HepG2 (cell line): Measurements from ENCODE around the gene CTNNAL1. TPM values are rescaled to one million over a fixed set of nuclear protein-coding genes. Genes with fewer than 3 reads are reported as not detected.

Experiments used
- ATAC-seq: fragments of 200-7000 bp; cut with Tn5 transposase; 3 replicates; pipeline ENCODE4 v1.9.1; 2020; ENCODE audit warnings: mild to moderate bottlenecking, moderate library complexity
- BruUV-seq: library from RNA; stranded (reverse); fragments of 400-500 nt; replicated peaks from 2 replicates; lab custom pipeline; 2021; lab: Mats Ljungman, UMichigan
- CTCF ChIA-PET: fragments of 300-600 bp; formaldehyde crosslinking; extraction: SDS; loops from one replicate; lab custom pipeline; 2021; ENCODE audit warnings: low total read pairs, inconsistent platforms, low intra/inter-chr PET ratio; lab: Yijun Ruan, JAX
- POLR2A ChIA-PET: fragments of 350-600 bp; sonication (Branson Sonifier 250); formaldehyde crosslinking; loops from one replicate; lab custom pipeline; 2020; ENCODE audit warnings: antibody characterized with exemption, inconsistent platforms; lab: Yijun Ruan, JAX
- DNase-seq: peaks from one replicate; pipeline ENCODE4 v3.0.0-alpha.2; 2015; ENCODE audit warnings: low spot score
- FAIRE-seq: peaks from 3 replicates; lab custom pipeline; 2011; peaks lifted over from hg19 to GRCh38; lab: Jason Lieb, UNC
- H2AFZ ChIP-seq: one replicate; pipeline ENCODE4 v1.6.1; 2011; ENCODE audit warnings: low read length, inconsistent platforms
- H3K27ac ChIP-seq: fragments of 300-600 bp; 3 replicates; pipeline ENCODE4 v1.8.0; 2011; ENCODE audit warnings: mixed run types, mild to moderate bottlenecking, mixed read lengths, low read length, inconsistent platforms; ENCODE audit not compliant: insufficient read depth; ENCODE audit errors: extremely low read length
- H3K27me3 ChIP-seq, 2 experiments: fragments of 200-600 bp in 1 of 2; 2 replicates in 1 of 2; 3 replicates in 1 of 2; pipeline versions ENCODE4 v1.6.0 to v1.8.0; 2011; ENCODE audit warnings: low read length in 2 of 2, mild to moderate bottlenecking in 2 of 2, moderate library complexity in 2 of 2, inconsistent platforms in 1 of 2; ENCODE audit not compliant: insufficient read depth in 2 of 2, control insufficient read depth in 1 of 2
- H3K36me3 ChIP-seq, 2 experiments: fragments of 200-600 bp in 1 of 2; replicated peaks in 1 of 2; 2 replicates in 1 of 2; 3 replicates in 1 of 2; pipeline versions ENCODE4 v1.5.1 to v1.8.0; 2011; ENCODE audit warnings: low read length in 2 of 2, inconsistent platforms in 1 of 2; ENCODE audit not compliant: insufficient read depth in 2 of 2, control insufficient read depth in 1 of 2
- H3K4me1 ChIP-seq: 2 replicates; pipeline ENCODE4 v1.5.1; 2012; ENCODE audit warnings: low read length, inconsistent platforms; ENCODE audit not compliant: insufficient read depth
- H3K4me2 ChIP-seq: 2 replicates; pipeline ENCODE4 v1.6.0; 2011; ENCODE audit warnings: low read depth, low read length, inconsistent platforms
- H3K4me3 ChIP-seq, 3 experiments: fragments of 200-600 bp in 1 of 3; sonication (generic), shearing (Covaris generic) in 1 of 3; replicated peaks in 1 of 3; 2 replicates each; pipeline ENCODE4 v1.5.1; 2011 to 2016; ENCODE audit warnings: low read length in 3 of 3, inconsistent platforms in 2 of 3, low read depth in 2 of 3, mild to moderate bottlenecking in 2 of 3, control low read depth in 1 of 3, mixed read lengths in 1 of 3; ENCODE audit not compliant: insufficient read depth in 1 of 3
- H3K79me2 ChIP-seq: one replicate; pipeline ENCODE4 v1.6.1; 2011; ENCODE audit warnings: low read length, inconsistent platforms; ENCODE audit not compliant: insufficient read depth
- H3K9ac ChIP-seq: 2 replicates; pipeline ENCODE4 v1.6.0; 2011; ENCODE audit warnings: mild to moderate bottlenecking, low read depth, low read length, inconsistent platforms; ENCODE audit not compliant: insufficient read depth
- H3K9me3 ChIP-seq: 2 replicates; pipeline ENCODE4 v1.5.1; 2012; ENCODE audit warnings: mild to moderate bottlenecking, low read length
- H4K20me1 ChIP-seq: 2 replicates; pipeline ENCODE4 v1.6.0; 2011; ENCODE audit warnings: inconsistent platforms, mild to moderate bottlenecking, low read length, moderate library complexity; ENCODE audit not compliant: insufficient read depth
- CENPX ChIP-seq: sonication (generic); formaldehyde crosslinking; IDR thresholded peaks from 2 replicates; pipeline ENCODE4 v1.9.0; 2021; ENCODE audit warnings: mild to moderate bottlenecking, missing genetic modification reagents, moderate library complexity
- DPF2 ChIP-seq: sonication (generic); formaldehyde crosslinking; IDR thresholded peaks from 2 replicates; pipeline ENCODE4 v1.4.0; 2020; ENCODE audit warnings: mild to moderate bottlenecking, low read depth, missing genetic modification reagents, borderline replicate concordance
- RBM39 ChIP-seq: fragments of 200-400 bp; formaldehyde crosslinking; IDR thresholded peaks from one replicate; pipeline ENCODE4 v1.6.1; 2018; ENCODE audit warnings: antibody characterized with exemption, mild to moderate bottlenecking, low read depth, low read length; ENCODE audit not compliant: poor library complexity, severe bottlenecking
- TSC22D2 ChIP-seq: sonication (generic); formaldehyde crosslinking; IDR thresholded peaks from 2 replicates; pipeline ENCODE4 v1.5.1; 2020; ENCODE audit warnings: missing genetic modification reagents, mild to moderate bottlenecking, borderline replicate concordance
- ZNF558 ChIP-seq: sonication (generic); formaldehyde crosslinking; IDR thresholded peaks from 2 replicates; pipeline ENCODE4 v1.9.0; 2022; ENCODE audit warnings: mild to moderate bottlenecking, missing genetic modification reagents, borderline replicate concordance
- WGBS: methylation state at CpG from one replicate; pipeline ENCODE4 v1.1.6; 2017; ENCODE audit warnings: low lambda C conversion rate; 5-methylcytosine and 5-hydroxymethylcytosine counted together
- in situ Hi-C: cut with HindIII; loops from 2 replicates; pipeline ENCODE4 v1.10.0; 2017; ENCODE audit warnings: low pct_unique_long_range_greater_than_20kb; ENCODE audit not compliant: extremely low pct_ligation_motif_present
- intact Hi-C: fragments of 100-400 bp; cut with micrococcal nuclease; formaldehyde crosslinking; loops from one replicate; pipeline ENCODE4 v1.10.0; 2022; ENCODE audit not compliant: unreplicated experiment
- polyA plus RNA-seq, 8 experiments: library from polyadenylated mRNA; depleted of rRNA in 3 of 8; stranded (reverse) in 7 of 8; unstranded in 1 of 8; fragments of >200 nt; fragmentation: Illumina TruSeq in 4 of 8; extraction: Trizol in 4 of 8; gene quantifications; 2 replicates each; pipeline versions ENCODE4 v1.2.1 to v1.2.3, GENCODE V29; 2011 to 2016; ENCODE audit warnings: low read depth in 4 of 8, missing spikeins in 1 of 8, mixed read lengths in 1 of 8; ENCODE audit not compliant: insufficient read depth in 1 of 8
- total RNA-seq, 5 experiments: library from RNA; depleted of rRNA; stranded (reverse); fragments of >200 nt; fragmentation: Illumina TruSeq; extraction: Trizol; gene quantifications; 2 replicates each; pipeline ENCODE4 v1.2.3, GENCODE V29; 2016; ENCODE audit warnings: low read depth in 1 of 5
- TF ChIP-seq, protein P1 (sequence below): sonication (generic); formaldehyde crosslinking; IDR thresholded peaks from 2 replicates; pipeline ENCODE4; 2020; ENCODE audit warnings: missing genetic modification reagents, mild to moderate bottlenecking, borderline replicate concordance

Gene CTNNAL1
- total and polyA plus RNA-seq, 2 of the 13 experiments (the other 11 are each of a cell fraction or from before 2014, with no cell fraction given) = 32.0 to 162 TPM

GRCh38 chr9:108904161-108904560, 109.1 kb downstream of the CTNNAL1 start:
- H3K27me3 ChIP-seq = no peaks in the 10 kb centered on the region
- FAIRE-seq = no peak
- no TSS peak for BruUV-seq
- H3K36me3 ChIP-seq = peaks cover 22 to 87% of the 10 kb centered on the region in 2 experiments
- ChIA-PET CTCF (no interaction called here), POLR2A (no interaction called here)
- ATAC-seq = no peak
- H2AFZ ChIP-seq = no peak overlapping the region
- no peak overlapping the region for H3K9ac ChIP-seq
- no peak for DNase-seq
- H3K4me1 ChIP-seq = peaks cover 26% of the 10 kb centered on the region
- H3K79me2 ChIP-seq = no peaks in the 10 kb centered on the region
- in situ Hi-C loops (no loop called here), intact Hi-C loops (no loop called here)
- H3K27ac ChIP-seq = no peak overlapping the region
- no peak overlapping the region for H3K4me3 ChIP-seq
- 98% methylated on average over 3 of the region's 3 CpGs for WGBS
- H4K20me1 ChIP-seq = no peaks in the 10 kb centered on the region
- H3K9me3 ChIP-seq = no peaks in the 10 kb centered on the region
- H3K4me2 ChIP-seq = no peak overlapping the region
- TF ChIP-seq CENPX (CRISPR knock-in tag) = no peak
- TF ChIP-seq DPF2 (CRISPR knock-in tag) = no peak
- no peak for TF ChIP-seq RBM39

DNA sequence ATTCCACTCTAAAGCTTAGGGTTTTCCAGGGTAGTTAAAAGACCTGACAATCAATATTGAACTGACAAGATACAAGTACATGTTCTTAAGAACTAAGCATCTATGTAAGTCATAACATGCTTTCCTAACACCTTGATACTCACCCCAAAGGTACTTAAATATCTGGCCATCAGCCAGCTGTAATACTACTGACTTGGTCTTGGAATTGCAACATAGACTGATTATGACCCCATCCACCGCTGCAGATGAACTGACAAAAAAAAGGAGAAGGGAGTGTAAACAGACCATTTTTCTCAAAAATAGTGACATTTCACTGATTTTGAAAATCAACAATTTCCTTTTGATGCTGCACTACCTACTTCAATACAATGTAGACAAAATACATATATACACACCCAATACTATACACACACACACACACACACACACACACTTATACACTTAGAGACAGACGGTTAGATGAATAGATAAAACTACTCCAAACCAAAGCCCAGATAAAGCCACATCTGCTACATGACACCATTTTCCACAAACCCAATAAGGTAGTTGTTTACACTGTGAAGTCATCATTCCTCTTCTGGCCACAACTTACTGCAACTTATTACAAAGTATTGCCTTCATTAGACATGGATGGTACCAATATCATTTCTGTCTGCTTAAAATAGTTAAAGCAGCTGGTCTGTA, 109.7 kb downstream of the CTNNAL1 start:
- no TSS peak for BruUV-seq
- WGBS = 97% methylated on average over 2 of the region's 2 CpGs
- no peaks in the 10 kb centered on the region for H3K79me2 ChIP-seq
- FAIRE-seq = no peak
- H3K4me2 ChIP-seq = no peak overlapping the region
- peaks cover 32% of the 10 kb centered on the region for H3K4me1 ChIP-seq
- H3K9me3 ChIP-seq = no peaks in the 10 kb centered on the region
- H3K4me3 ChIP-seq = no peak overlapping the region
- H3K9ac ChIP-seq = no peak overlapping the region
- TF ChIP-seq, protein P1, sequence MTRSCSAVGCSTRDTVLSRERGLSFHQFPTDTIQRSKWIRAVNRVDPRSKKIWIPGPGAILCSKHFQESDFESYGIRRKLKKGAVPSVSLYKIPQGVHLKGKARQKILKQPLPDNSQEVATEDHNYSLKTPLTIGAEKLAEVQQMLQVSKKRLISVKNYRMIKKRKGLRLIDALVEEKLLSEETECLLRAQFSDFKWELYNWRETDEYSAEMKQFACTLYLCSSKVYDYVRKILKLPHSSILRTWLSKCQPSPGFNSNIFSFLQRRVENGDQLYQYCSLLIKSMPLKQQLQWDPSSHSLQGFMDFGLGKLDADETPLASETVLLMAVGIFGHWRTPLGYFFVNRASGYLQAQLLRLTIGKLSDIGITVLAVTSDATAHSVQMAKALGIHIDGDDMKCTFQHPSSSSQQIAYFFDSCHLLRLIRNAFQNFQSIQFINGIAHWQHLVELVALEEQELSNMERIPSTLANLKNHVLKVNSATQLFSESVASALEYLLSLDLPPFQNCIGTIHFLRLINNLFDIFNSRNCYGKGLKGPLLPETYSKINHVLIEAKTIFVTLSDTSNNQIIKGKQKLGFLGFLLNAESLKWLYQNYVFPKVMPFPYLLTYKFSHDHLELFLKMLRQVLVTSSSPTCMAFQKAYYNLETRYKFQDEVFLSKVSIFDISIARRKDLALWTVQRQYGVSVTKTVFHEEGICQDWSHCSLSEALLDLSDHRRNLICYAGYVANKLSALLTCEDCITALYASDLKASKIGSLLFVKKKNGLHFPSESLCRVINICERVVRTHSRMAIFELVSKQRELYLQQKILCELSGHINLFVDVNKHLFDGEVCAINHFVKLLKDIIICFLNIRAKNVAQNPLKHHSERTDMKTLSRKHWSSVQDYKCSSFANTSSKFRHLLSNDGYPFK (CRISPR knock-in tag) = no peak
- TF ChIP-seq ZNF558 (no peak), TSC22D2 (CRISPR knock-in tag) (no peak)
- in situ Hi-C loops (no loop called here), intact Hi-C loops (no loop called here)
- H2AFZ ChIP-seq = no peak overlapping the region
- H3K27me3 ChIP-seq = no peaks in the 10 kb centered on the region
- no peak for ATAC-seq
- no peaks in the 10 kb centered on the region for H4K20me1 ChIP-seq
- H3K36me3 ChIP-seq = peaks cover 19 to 87% of the 10 kb centered on the region in 2 experiments
- ChIA-PET CTCF (no interaction called here), POLR2A (interaction anchor here (0.6 kb wide), 1 partner anchor 32 kb away, joined by 3 read pairs; no protein-coding TSS in a partner anchor)
- DNase-seq = no peak
- no peak overlapping the region for H3K27ac ChIP-seq
